Measurements from ENCODE around the gene SLC25A41.

The SLC25A41 gene

GRCh38 chr19:6433663-6434062 is at the start of gene SLC25A41:
SLC25A41 (minus strand) TSS chr19:6433763; CDS start chr19:6433693, 70 bp downstream.
- no peak for DNase-seq

GRCh38 chr19:6483235-6483634 is 49.7 kb upstream of the SLC25A41 start:
- no peak for DNase-seq

GRCh38 chr19:6482343-6482686 is 48.8 kb upstream of the SLC25A41 start:
- no peak for DNase-seq

GRCh38 chr19:6481541-6482342 is 48.2 kb upstream of the SLC25A41 start, which contains the start of gene DENND1C:
DENND1C (minus strand) TSS chr19:6481787; CDS start chr19:6481695, 92 bp downstream.
- DNase-seq = no peak

- DNase-seq = no peak
Measured at GRCh38 chr19:6480848-6481415, 47.4 kb upstream of the SLC25A41 start.

GRCh38 chr19:6479836-6480398 is 46.4 kb upstream of the SLC25A41 start:
- DNase-seq = no peak

- DNase-seq = no peak
Measured at GRCh38 chr19:6478815-6479214, 45.3 kb upstream of the SLC25A41 start.

- DNase-seq = no peak
Measured at GRCh38 chr19:6476896-6477431, 43.4 kb upstream of the SLC25A41 start.

GRCh38 chr19:6476155-6476895 is 42.8 kb upstream of the SLC25A41 start:
- DNase-seq = no peak

GRCh38 chr19:6475321-6476108 is 42.0 kb upstream of the SLC25A41 start:
- DNase-seq = no peak

- DNase-seq = no peak
Measured at GRCh38 chr19:6473647-6474046, 40.1 kb upstream of the SLC25A41 start.

- DNase-seq = no peak
Measured at GRCh38 chr19:6472713-6473112, 39.1 kb upstream of the SLC25A41 start.

- no peak for DNase-seq
Measured at GRCh38 chr19:6471076-6471475, 37.5 kb upstream of the SLC25A41 start.

- no peak for DNase-seq
Measured at GRCh38 chr19:6470173-6470572, 36.6 kb upstream of the SLC25A41 start.

GRCh38 chr19:6467384-6467783 is 33.8 kb upstream of the SLC25A41 start:
- DNase-seq = no peak

- DNase-seq = no peak
Measured at GRCh38 chr19:6466526-6467248, 33.1 kb upstream of the SLC25A41 start.

GRCh38 chr19:6465663-6466062 is 32.1 kb upstream of the SLC25A41 start:
- DNase-seq = no peak

GRCh38 chr19:6465006-6465405 is 31.4 kb upstream of the SLC25A41 start:
- no peak for DNase-seq

- DNase-seq = no peak
Measured at GRCh38 chr19:6464070-6464873, 30.7 kb upstream of the SLC25A41 start, which contains the start of gene CRB3. CRB3 (plus strand) TSS chr19:6464271; CDS start chr19:6464702, 431 bp downstream.

- DNase-seq = peak; percentile 98
Measured at GRCh38 chr19:6460099-6460884, 26.7 kb upstream of the SLC25A41 start.

Data from left hindlimb (tissue), 1 donor.